ENCODE results near the gene GIPC1. TPM values are rescaled to one million over a fixed set of nuclear protein-coding genes. Genes with fewer than 3 reads are reported as not detected.

Gene GIPC1
- total RNA-seq, 1 experiment from 2014 or later = 55.0 TPM

GRCh38 chr19:14441041-14441938 lies 54.6 kb downstream of the GIPC1 start:
- no peak for DNase-seq (ENCODE audit: extremely low read depth, low read depth)

DNA sequence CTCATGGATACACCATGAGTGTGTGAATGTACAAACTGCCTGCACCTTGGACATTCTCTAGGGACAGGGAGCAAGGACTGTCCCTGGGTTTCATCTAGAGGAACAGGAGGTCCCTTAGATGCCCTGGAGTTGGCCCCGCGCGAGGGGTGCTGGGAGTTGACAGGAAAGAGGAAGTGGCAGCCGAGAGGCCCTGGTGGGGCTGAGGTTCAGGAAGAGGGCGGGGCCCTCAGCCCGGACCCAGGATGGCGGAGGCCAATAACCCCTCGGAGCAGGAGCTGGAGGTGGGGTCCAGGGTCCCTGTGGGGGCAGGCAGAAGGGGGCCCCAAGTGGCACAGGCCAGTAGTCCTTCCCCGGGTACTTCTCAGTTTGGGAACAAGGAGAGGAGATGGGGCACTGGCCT lies 55.9 kb downstream of the GIPC1 start:
- DNase-seq (ENCODE audit: extremely low read depth, low read depth) = no peak

- no peak for DNase-seq (ENCODE audit: extremely low read depth, low read depth)
Measured at GRCh38 chr19:14439014-14439413, 56.9 kb downstream of the GIPC1 start.

DNA sequence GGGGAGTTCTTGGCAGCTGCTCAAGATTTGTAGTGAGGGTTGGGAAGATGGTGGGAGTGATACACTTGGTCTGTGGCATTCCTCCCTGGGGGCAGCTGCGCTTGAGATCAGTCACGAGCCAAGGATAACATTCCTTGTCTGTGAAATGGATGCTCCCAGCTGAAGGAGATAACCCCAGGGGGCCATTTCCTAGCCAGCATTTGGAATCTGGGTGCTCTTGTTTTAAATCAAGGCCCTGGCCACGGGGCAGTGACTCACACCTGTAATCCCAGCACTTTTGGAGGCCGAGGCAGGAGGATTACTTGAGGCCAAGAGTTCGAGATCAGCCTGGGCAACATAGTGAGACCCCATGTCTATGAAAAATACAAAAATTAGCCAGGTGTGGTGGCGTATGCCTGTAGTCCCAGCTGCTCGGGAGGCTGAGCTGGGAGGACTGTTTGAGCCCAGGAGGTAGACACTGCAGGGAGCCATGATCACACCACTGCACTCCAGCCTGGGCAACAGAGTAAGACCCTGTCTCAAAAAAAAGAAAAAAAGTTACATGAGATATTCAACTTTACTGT lies 58.3 kb downstream of the GIPC1 start:
- no peak for DNase-seq (ENCODE audit: extremely low read depth, low read depth)

DNA sequence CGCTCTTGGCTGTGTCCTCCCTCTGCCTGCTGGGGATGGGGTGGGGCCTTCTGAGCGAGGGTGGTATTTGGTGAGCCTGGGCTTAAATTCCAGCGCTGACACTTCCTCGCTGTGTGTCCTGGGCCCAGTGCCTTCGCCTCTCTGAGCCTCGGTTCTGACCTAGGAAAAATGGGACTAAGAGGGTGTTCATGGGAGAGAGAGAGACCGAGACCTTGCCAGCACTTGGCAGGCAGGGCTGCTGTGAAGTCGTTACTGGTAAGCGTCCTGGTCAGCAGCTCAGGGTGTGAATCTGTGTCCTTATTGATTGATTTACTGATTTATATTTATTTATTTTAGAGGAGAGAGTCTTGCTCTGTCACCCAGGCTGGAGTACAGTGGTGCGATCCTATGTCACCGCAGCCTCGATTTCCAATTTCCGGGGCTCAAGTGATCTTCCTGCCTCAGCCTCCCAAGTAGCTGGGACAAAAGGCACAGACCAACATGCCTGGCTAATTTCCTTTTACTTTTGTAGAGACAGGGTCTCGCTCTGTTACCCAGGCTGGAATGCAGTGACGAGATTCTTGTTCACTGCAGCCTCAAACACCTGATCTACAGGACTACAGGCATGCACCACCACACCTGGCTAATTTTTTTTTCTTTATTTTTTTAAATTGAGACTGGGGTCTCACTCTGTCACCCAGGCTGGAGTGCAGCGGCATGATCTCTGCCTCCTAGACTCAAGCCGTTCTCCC lies 60.4 kb downstream of the GIPC1 start:
- no peak for DNase-seq (ENCODE audit: extremely low read depth, low read depth)

GRCh38 chr19:14434543-14435319 lies 61.2 kb downstream of the GIPC1 start:
- DNase-seq (ENCODE audit: extremely low read depth, low read depth) = no peak

- no peak for DNase-seq (ENCODE audit: extremely low read depth, low read depth)
Measured at GRCh38 chr19:14433554-14434501, 62.1 kb downstream of the GIPC1 start.

DNA sequence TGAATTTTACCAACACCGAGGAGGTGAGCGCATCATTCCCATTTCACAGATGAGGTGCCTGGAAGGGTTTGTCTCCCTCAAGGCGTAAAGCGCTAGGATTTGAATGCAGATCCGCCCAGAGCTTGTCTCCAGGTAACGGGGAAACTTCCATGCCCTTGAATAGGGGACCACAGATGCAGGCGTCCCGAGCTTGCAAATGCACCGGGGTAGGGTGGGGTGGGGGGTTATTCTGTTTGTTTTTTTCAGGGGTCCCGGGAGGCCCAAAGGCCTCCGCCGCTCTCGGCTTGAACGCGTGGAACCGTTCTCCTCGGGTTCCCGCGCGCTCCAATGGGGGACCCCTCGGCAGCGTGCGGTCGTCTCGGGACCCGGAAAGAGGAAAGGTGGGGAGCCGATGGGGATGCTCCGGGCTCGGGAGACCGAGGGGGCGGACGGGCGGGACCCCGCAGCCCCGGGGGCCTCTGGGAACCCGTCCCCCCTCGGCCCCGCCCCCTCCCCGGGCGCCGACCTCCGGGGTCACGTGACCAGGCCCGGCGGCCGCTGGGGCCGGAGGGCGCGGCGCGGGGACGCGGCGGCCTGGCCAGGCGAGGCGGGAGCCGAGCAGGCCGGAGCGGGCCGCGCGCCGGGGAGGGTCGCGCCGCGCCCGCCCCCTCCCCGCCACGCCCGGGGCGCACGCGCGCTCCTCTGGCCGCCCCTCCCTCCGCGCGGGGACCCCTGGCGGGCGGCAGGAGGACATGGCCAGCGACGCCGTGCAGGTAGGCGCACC lies 63.0 kb downstream of the GIPC1 start, which contains the start of gene PKN1:
TSS of gene PKN1 (plus strand) at position 516 of the 763 bp plus-strand sequence. CDS start at position 732, 216 bp downstream.
- DNase-seq (ENCODE audit: extremely low read depth, low read depth) = no peak

GRCh38 chr19:14430712-14431111 lies 65.2 kb downstream of the GIPC1 start:
- no peak for DNase-seq (ENCODE audit: extremely low read depth, low read depth)

GRCh38 chr19:14428882-14429416 lies 67.0 kb downstream of the GIPC1 start:
- DNase-seq (ENCODE audit: extremely low read depth, low read depth) = no peak

Small RNA genes lying within 50 kb of the gene (small RNA-seq; reads per million reads assigned to genes)
- 0 to 0.06 reads per million in 2 experiments for gene SNRPGP15

Other genes with a start within 250 kb of the GIPC1 start
- gene ADGRE5, start 114.7 kb downstream of the GIPC1 start, total RNA-seq (2014; rRNA removed; shearing (Covaris generic)) = 38.0 and 40.4 TPM in 2 replicates
- 85.6 and 89.1 TPM in 2 replicates for gene DDX39A, start 76.8 kb downstream of the GIPC1 start, total RNA-seq (2014; rRNA removed; shearing (Covaris generic))
- 72.8 and 77.4 TPM in 2 replicates for gene PKN1, start 62.8 kb downstream of the GIPC1 start, total RNA-seq (2014; rRNA removed; shearing (Covaris generic))
- gene PTGER1, start 20.8 kb downstream of the GIPC1 start, total RNA-seq (2014; rRNA removed; shearing (Covaris generic)) = 0.52 and 0.92 TPM in 2 replicates
- gene DNAJB1, start 22.3 kb upstream of the GIPC1 start, total RNA-seq (2014; rRNA removed; shearing (Covaris generic)) = 51.5 and 57.1 TPM in 2 replicates
- 53.8 and 59.1 TPM in 2 replicates for gene TECR, start 33.5 kb upstream of the GIPC1 start, total RNA-seq (2014; rRNA removed; shearing (Covaris generic))
- 116 and 139 TPM in 2 replicates for gene NDUFB7, start 75.9 kb upstream of the GIPC1 start, total RNA-seq (2014; rRNA removed; shearing (Covaris generic))
- not detected in 2 replicates for gene CLEC17A, start 87.0 kb upstream of the GIPC1 start, total RNA-seq (2014; rRNA removed; shearing (Covaris generic))
- not detected in 2 replicates for gene ADGRE3, start 178.7 kb upstream of the GIPC1 start, total RNA-seq (2014; rRNA removed; shearing (Covaris generic))
- 6.6 and 9.4 TPM in 2 replicates for gene ZNF333, start 193.9 kb upstream of the GIPC1 start, total RNA-seq (2014; rRNA removed; shearing (Covaris generic))